ENCODE data around the gene CFAP299.

CFAP299 gene

GRCh38 chr4:80615099-80615498 lies 279.6 kb downstream of the CFAP299 start:
- Histone ChIP-seq H2AK5ac (ENCODE audit: low read depth, low read length) (no peak overlapping the region), H3K36me3 (replicated peaks in 1 of 2; ENCODE audit: control insufficient read depth in 2 of 2, insufficient read depth in 2 of 2, low read length in 2 of 2) (no peaks in the 10 kb centered on the region), H3K4me1 (ENCODE audit: control insufficient read depth in 2 of 2, insufficient read depth in 1 of 2, low read depth in 1 of 2, low read length in 2 of 2) (no peaks in the 10 kb centered on the region), H3K23ac (ENCODE audit: low read depth, low read length, poor library complexity) (no peak overlapping the region), H2AFZ (ENCODE audit: low read length) (no peak overlapping the region), H2BK12ac (ENCODE audit: low read length) (no peak overlapping the region), H2BK120ac (ENCODE audit: low read depth, low read length) (no peak overlapping the region), H3K9me3 (replicated peaks in 1 of 2; ENCODE audit: control insufficient read depth in 2 of 2, insufficient read depth in 1 of 2, low read depth in 1 of 2, low read length in 2 of 2) (no peaks in the 10 kb centered on the region), H3K4ac (ENCODE audit: low read length) (no peak overlapping the region), H3K4me2 (ENCODE audit: insufficient read depth, low read length, poor library complexity, severe bottlenecking) (no peak overlapping the region), H3K9ac (ENCODE audit: low read depth, low read length, poor library complexity) (no peak overlapping the region), H3K18ac (ENCODE audit: low read length) (no peak overlapping the region), H4K8ac (ENCODE audit: low read depth, low read length) (no peak overlapping the region), H3K4me3 (ENCODE audit: low read length in 2 of 2) (no peak overlapping the region), H3K79me1 (ENCODE audit: low read depth, low read length) (no peaks in the 10 kb centered on the region), H3K14ac (ENCODE audit: low read length) (no peak overlapping the region), H2BK15ac (ENCODE audit: low read length) (no peak overlapping the region), H4K91ac (ENCODE audit: low read depth, low read length, poor library complexity) (no peak overlapping the region), H3K27ac (replicated peaks; ENCODE audit: low read length) (no peak overlapping the region), H3K27me3 (ENCODE audit: control insufficient read depth in 3 of 3, insufficient read depth in 3 of 3, low read depth in 1 of 3, low read length in 3 of 3) (no peaks in the 10 kb centered on the region), H2BK5ac (ENCODE audit: low read length) (no peak overlapping the region)
- WGBS, 2 donors (ENCODE audit: extremely low coverage in 2 of 2, insufficient read length in 2 of 2, insufficient replicate concordance in 1 of 2) = no CpG with 5 or more reads among the region's 2 CpGs
- no peak for DNase-seq (ENCODE audit: low spot score)

- no peak overlapping the region for H3K4me2 ChIP-seq (ENCODE audit: insufficient read depth, low read length, poor library complexity, severe bottlenecking)
- no peak overlapping the region for H3K23ac ChIP-seq (ENCODE audit: low read depth, low read length, poor library complexity)
- no peaks in the 10 kb centered on the region for H3K27me3 ChIP-seq (ENCODE audit: control insufficient read depth in 3 of 3, insufficient read depth in 3 of 3, low read depth in 1 of 3, low read length in 3 of 3)
- H3K27ac ChIP-seq (replicated peaks; ENCODE audit: low read length) = no peak overlapping the region
- no peak overlapping the region for H2AK5ac ChIP-seq (ENCODE audit: low read depth, low read length)
- no peaks in the 10 kb centered on the region for H3K4me1 ChIP-seq (ENCODE audit: control insufficient read depth in 2 of 2, insufficient read depth in 1 of 2, low read depth in 1 of 2, low read length in 2 of 2)
- H2BK12ac ChIP-seq (ENCODE audit: low read length) = no peak overlapping the region
- no peak overlapping the region for H3K14ac ChIP-seq (ENCODE audit: low read length)
- peaks cover 0 to 2% of the 10 kb centered on the region in 2 donors for H3K9me3 ChIP-seq (replicated peaks in 1 of 2; ENCODE audit: control insufficient read depth in 2 of 2, insufficient read depth in 1 of 2, low read depth in 1 of 2, low read length in 2 of 2)
- no peak overlapping the region for H4K8ac ChIP-seq (ENCODE audit: low read depth, low read length)
- H3K79me1 ChIP-seq (ENCODE audit: low read depth, low read length) = no peaks in the 10 kb centered on the region
- H4K91ac ChIP-seq (ENCODE audit: low read depth, low read length, poor library complexity) = no peak overlapping the region
- H3K4me3 ChIP-seq (ENCODE audit: low read length in 2 of 2) = no peak overlapping the region
- H2BK15ac ChIP-seq (ENCODE audit: low read length) = no peak overlapping the region
- H2BK5ac ChIP-seq (ENCODE audit: low read length) = no peak overlapping the region
- H2AFZ ChIP-seq (ENCODE audit: low read length) = no peak overlapping the region
- H3K36me3 ChIP-seq (replicated peaks in 1 of 2; ENCODE audit: control insufficient read depth in 2 of 2, insufficient read depth in 2 of 2, low read length in 2 of 2) = no peaks in the 10 kb centered on the region
- no CpG with 5 or more reads among the region's 1 CpG for whole genome bisulfite sequencing, 2 donors (ENCODE audit: extremely low coverage in 2 of 2, insufficient read length in 2 of 2, insufficient replicate concordance in 1 of 2)
- no peak overlapping the region for H2BK120ac ChIP-seq (ENCODE audit: low read depth, low read length)
- no peak overlapping the region for H3K18ac ChIP-seq (ENCODE audit: low read length)
- no peak overlapping the region for H3K9ac ChIP-seq (ENCODE audit: low read depth, low read length, poor library complexity)
- no peak for DNase-seq (ENCODE audit: low spot score)
- H3K4ac ChIP-seq (ENCODE audit: low read length) = no peak overlapping the region
These were observed 283.6 kb downstream of the CFAP299 start for GRCh38 chr4:80619070-80619674.

- no peak overlapping the region for H4K91ac ChIP-seq (ENCODE audit: low read depth, low read length, poor library complexity)
- no CpG with 5 or more reads among the region's 1 CpG for WGBS, 2 donors (ENCODE audit: extremely low coverage in 2 of 2, insufficient read length in 2 of 2, insufficient replicate concordance in 1 of 2)
- no peaks in the 10 kb centered on the region for H3K36me3 ChIP-seq (replicated peaks in 1 of 2; ENCODE audit: control insufficient read depth in 2 of 2, insufficient read depth in 2 of 2, low read length in 2 of 2)
- H3K27ac ChIP-seq (replicated peaks; ENCODE audit: low read length) = no peak overlapping the region
- H3K9ac ChIP-seq (ENCODE audit: low read depth, low read length, poor library complexity) = no peak overlapping the region
- no peak overlapping the region for H3K4me3 ChIP-seq (ENCODE audit: low read length in 2 of 2)
- no peak overlapping the region for H2BK15ac ChIP-seq (ENCODE audit: low read length)
- no peak overlapping the region for H3K23ac ChIP-seq (ENCODE audit: low read depth, low read length, poor library complexity)
- H3K27me3 ChIP-seq (ENCODE audit: control insufficient read depth in 3 of 3, insufficient read depth in 3 of 3, low read depth in 1 of 3, low read length in 3 of 3) = no peaks in the 10 kb centered on the region
- H2AFZ ChIP-seq (ENCODE audit: low read length) = no peak overlapping the region
- no peak overlapping the region for H2BK12ac ChIP-seq (ENCODE audit: low read length)
- H3K4ac ChIP-seq (ENCODE audit: low read length) = no peak overlapping the region
- no peak overlapping the region for H3K14ac ChIP-seq (ENCODE audit: low read length)
- H2AK5ac ChIP-seq (ENCODE audit: low read depth, low read length) = no peak overlapping the region
- H3K4me1 ChIP-seq (ENCODE audit: control insufficient read depth in 2 of 2, insufficient read depth in 1 of 2, low read depth in 1 of 2, low read length in 2 of 2) = no peaks in the 10 kb centered on the region
- H3K18ac ChIP-seq (ENCODE audit: low read length) = no peak overlapping the region
- H2BK5ac ChIP-seq (ENCODE audit: low read length) = no peak overlapping the region
- no peaks in the 10 kb centered on the region for H3K9me3 ChIP-seq (replicated peaks in 1 of 2; ENCODE audit: control insufficient read depth in 2 of 2, insufficient read depth in 1 of 2, low read depth in 1 of 2, low read length in 2 of 2)
- no peak for DNase-seq (ENCODE audit: low spot score)
- H3K4me2 ChIP-seq (ENCODE audit: insufficient read depth, low read length, poor library complexity, severe bottlenecking) = no peak overlapping the region
- no peak overlapping the region for H4K8ac ChIP-seq (ENCODE audit: low read depth, low read length)
- no peaks in the 10 kb centered on the region for H3K79me1 ChIP-seq (ENCODE audit: low read depth, low read length)
- no peak overlapping the region for H2BK120ac ChIP-seq (ENCODE audit: low read depth, low read length)
These were observed 296.3 kb downstream of the CFAP299 start for GRCh38 chr4:80631861-80632260.

GRCh38 chr4:80637190-80637589 lies 301.7 kb downstream of the CFAP299 start:
- Histone ChIP-seq H3K27ac (replicated peaks; ENCODE audit: low read length) (no peak overlapping the region), H3K4me1 (ENCODE audit: control insufficient read depth in 2 of 2, insufficient read depth in 1 of 2, low read depth in 1 of 2, low read length in 2 of 2) (no peaks in the 10 kb centered on the region)
- no CpG with 5 or more reads among the region's 2 CpGs for WGBS, 2 donors (ENCODE audit: extremely low coverage in 2 of 2, insufficient read length in 2 of 2, insufficient replicate concordance in 1 of 2)

More at GRCh38 chr4:80637190-80637589, 301.7 kb downstream of the CFAP299 start:
- Histone ChIP-seq H3K27me3 (ENCODE audit: control insufficient read depth in 3 of 3, insufficient read depth in 3 of 3, low read depth in 1 of 3, low read length in 3 of 3) (no peaks in the 10 kb centered on the region), H2BK5ac (ENCODE audit: low read length) (no peak overlapping the region), H2BK15ac (ENCODE audit: low read length) (no peak overlapping the region), H3K9me3 (replicated peaks in 1 of 2; ENCODE audit: control insufficient read depth in 2 of 2, insufficient read depth in 1 of 2, low read depth in 1 of 2, low read length in 2 of 2) (no peaks in the 10 kb centered on the region), H2AK5ac (ENCODE audit: low read depth, low read length) (no peak overlapping the region), H4K91ac (ENCODE audit: low read depth, low read length, poor library complexity) (no peak overlapping the region), H3K14ac (ENCODE audit: low read length) (no peak overlapping the region), H2BK120ac (ENCODE audit: low read depth, low read length) (no peak overlapping the region), H3K23ac (ENCODE audit: low read depth, low read length, poor library complexity) (no peak overlapping the region), H3K36me3 (replicated peaks in 1 of 2; ENCODE audit: control insufficient read depth in 2 of 2, insufficient read depth in 2 of 2, low read length in 2 of 2) (no peaks in the 10 kb centered on the region), H3K4ac (ENCODE audit: low read length) (no peak overlapping the region), H3K4me3 (ENCODE audit: low read length in 2 of 2) (no peak overlapping the region), H4K8ac (ENCODE audit: low read depth, low read length) (no peak overlapping the region), H2AFZ (ENCODE audit: low read length) (no peak overlapping the region), H3K79me1 (ENCODE audit: low read depth, low read length) (no peaks in the 10 kb centered on the region), H3K18ac (ENCODE audit: low read length) (no peak overlapping the region), H3K9ac (ENCODE audit: low read depth, low read length, poor library complexity) (no peak overlapping the region), H3K4me2 (ENCODE audit: insufficient read depth, low read length, poor library complexity, severe bottlenecking) (no peak overlapping the region), H2BK12ac (ENCODE audit: low read length) (no peak overlapping the region)
- no peak for DNase-seq (ENCODE audit: low spot score)

All from neuronal stem cell (in vitro differentiated cells).